PC-3 (cell line): Measurements from ENCODE around the gene PLIN5. TPM values are rescaled to one million over a fixed set of nuclear protein-coding genes. Genes with fewer than 3 reads are reported as not detected.

Experiments
- ATAC-seq: fragments of 200-7000 bp; cut with Tn5 transposase; 2 replicates; pipeline ENCODE4 v1.9.1; 2020; ENCODE audit warnings: mild to moderate bottlenecking, moderate library complexity
- BruUV-seq: library from RNA; stranded (reverse); fragments of 400-500 nt; replicated peaks from 2 replicates; lab custom pipeline; 2021; lab: Mats Ljungman, UMichigan
- CTCF ChIA-PET: fragments of 300-600 bp; sonication (Branson Sonifier 250); formaldehyde crosslinking; loops from one replicate; lab custom pipeline; 2022; ENCODE audit warnings: antibody characterized with exemption; lab: Charles Lee
- POLR2A ChIA-PET: fragments of 300-600 bp; sonication (Branson Sonifier 250); formaldehyde crosslinking; loops from one replicate; lab custom pipeline; 2022; ENCODE audit warnings: antibody characterized with exemption; ENCODE audit not compliant: unreplicated experiment; lab: Charles Lee
- DNase-seq: peaks from one replicate; pipeline ENCODE4 v3.0.0-alpha.2; 2015
- H2AFZ ChIP-seq: fragments of 300-600 bp; sonication (generic); 2 replicates; pipeline ENCODE4 v1.6.0; 2016; ENCODE audit warnings: antibody characterized with exemption, low read length
- H3F3A ChIP-seq: fragments of 300-600 bp; sonication (generic); one replicate; pipeline ENCODE4 v1.6.0; 2017; ENCODE audit warnings: antibody characterized with exemption, low read length, control low read depth, mild to moderate bottlenecking; ENCODE audit not compliant: unreplicated experiment
- H3K27ac ChIP-seq: fragments of 300-600 bp; sonication (generic); 2 replicates; pipeline ENCODE4 v1.5.1; 2016; ENCODE audit warnings: mild to moderate bottlenecking, low read length
- H3K27me3 ChIP-seq: fragments of 300-600 bp; sonication (generic); 2 replicates; pipeline ENCODE4 v1.6.1; 2016; ENCODE audit warnings: low read length, mixed read lengths
- H3K36me3 ChIP-seq: fragments of 300-600 bp; sonication (generic); 2 replicates; pipeline ENCODE4 v1.6.1; 2016; ENCODE audit warnings: low read depth, mixed run types, low read length, mixed read lengths
- H3K4me1 ChIP-seq: fragments of 300-600 bp; sonication (generic); 2 replicates; pipeline ENCODE4 v1.5.1; 2016; ENCODE audit warnings: low read length; ENCODE audit not compliant: insufficient read depth
- H3K4me2 ChIP-seq: fragments of 300-600 bp; sonication (generic); 2 replicates; pipeline ENCODE4 v1.6.0; 2016; ENCODE audit warnings: low read length
- H3K4me3 ChIP-seq: fragments of 300-600 bp; sonication (generic); 2 replicates; pipeline ENCODE4 v1.5.1; 2016; ENCODE audit warnings: mild to moderate bottlenecking, low read length, mixed read lengths
- H3K79me2 ChIP-seq: fragments of 300-600 bp; sonication (generic); 2 replicates; pipeline ENCODE4 v1.6.1; 2017; ENCODE audit warnings: low read length, mixed read lengths
- H3K9ac ChIP-seq: fragments of 300-600 bp; sonication (generic); 2 replicates; pipeline ENCODE4 v1.6.0; 2016; ENCODE audit warnings: mild to moderate bottlenecking, low read length
- H3K9me2 ChIP-seq: fragments of 300-600 bp; sonication (generic); replicated peaks from 2 replicates; pipeline ENCODE4 v1.6.1; 2016; ENCODE audit warnings: mixed run types, low read length, mixed read lengths
- H3K9me3 ChIP-seq: fragments of 300-600 bp; sonication (generic); 2 replicates; pipeline ENCODE4 v1.6.1; 2016; ENCODE audit warnings: low read length, mixed read lengths
- H4K20me1 ChIP-seq: fragments of 300-600 bp; sonication (generic); 2 replicates; pipeline ENCODE4 v1.6.1; 2016; ENCODE audit warnings: low read length, mixed read lengths
- EZH2 ChIP-seq: fragments of 300-600 bp; sonication (generic); IDR thresholded peaks from one replicate; pipeline ENCODE4 v1.6.1; 2017; ENCODE audit warnings: antibody characterized with exemption, mild to moderate bottlenecking, low read length; ENCODE audit not compliant: unreplicated experiment
- EZH2phosphoT487 ChIP-seq: fragments of 300-600 bp; sonication (generic); IDR thresholded peaks from 2 replicates; pipeline ENCODE4 v1.6.1; 2018; ENCODE audit warnings: mild to moderate bottlenecking, antibody characterized with exemption, low read length, borderline replicate concordance
- intact Hi-C: fragments of 100-400 bp; cut with micrococcal nuclease; formaldehyde crosslinking; loops from 2 replicates; pipeline ENCODE4 v1.9.0; 2023
- total RNA-seq: library from RNA; depleted of rRNA; stranded (reverse); fragments of >200 nt; gene quantifications from 2 replicates; pipeline ENCODE4 v1.2.3, GENCODE V29; 2014
- TF ChIP-seq, protein P1 (sequence below): fragments of 300-600 bp; sonication (generic); conservative IDR thresholded peaks from 2 replicates; pipeline ENCODE4 v1.5.1; 2017; ENCODE audit warnings: antibody characterized with exemption, low read depth, mild to moderate bottlenecking, low read length

The PLIN5 gene
- total RNA-seq, 1 experiment from 2014 or later: 1.2 TPM

DNA sequence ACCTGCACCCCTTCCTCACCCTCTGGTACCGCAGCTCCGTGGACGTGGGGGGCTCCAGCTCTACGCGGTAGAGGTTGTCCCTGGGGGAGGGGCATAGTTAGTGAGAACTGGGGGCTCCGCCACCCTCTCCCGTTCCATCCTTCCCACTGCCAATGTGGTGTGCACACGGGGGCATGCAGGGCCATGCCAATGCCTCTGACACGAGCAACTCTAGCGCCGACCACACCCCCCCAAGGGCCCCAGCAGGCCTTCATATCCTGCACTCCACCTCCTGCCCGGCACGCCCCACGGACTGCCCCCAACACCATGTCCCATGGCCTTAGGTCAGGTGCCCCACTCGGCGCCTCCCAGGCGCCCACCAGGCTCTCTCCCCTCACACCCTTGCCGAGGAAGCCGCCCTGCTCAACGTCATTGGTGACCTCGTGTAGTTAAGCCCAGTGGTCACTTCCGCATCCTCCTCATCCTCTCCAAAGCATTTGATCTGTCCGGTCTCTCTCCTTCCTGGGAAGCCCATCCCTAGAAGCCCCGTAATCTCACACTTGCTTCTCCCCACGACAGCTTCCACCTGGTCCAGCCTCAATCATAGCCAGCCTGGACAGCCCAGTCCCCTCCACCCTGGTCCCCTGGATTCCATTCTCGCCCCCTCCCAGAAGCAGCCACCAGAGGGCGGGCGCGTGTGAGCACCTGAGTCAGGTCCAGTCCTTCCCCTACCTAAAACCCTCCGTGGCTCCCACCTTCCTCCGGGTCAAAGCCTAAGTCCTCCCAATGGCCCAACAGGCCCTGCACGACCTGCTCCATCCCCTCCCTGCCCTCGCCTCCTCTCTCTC, 22.3 kb upstream of the PLIN5 start:
- ATAC-seq (peak; percentile 25), DNase-seq (peak; percentile 59)
- no peaks in the 10 kb centered on the region for H3K9me2 ChIP-seq
- H3K79me2 ChIP-seq: no peaks in the 10 kb centered on the region
- H4K20me1 ChIP-seq: no peaks in the 10 kb centered on the region
- POLR2A ChIA-PET: no interaction called here
- no peak overlapping the region for H3K9ac ChIP-seq
- 0 out of 2 replicates have a peak, but pooled peaks cover 5% of the 10 kb centered on the region for H3K4me1 ChIP-seq
- H3K4me3 ChIP-seq: no peak overlapping the region
- CTCF ChIA-PET: no interaction called here
- H3K4me2 ChIP-seq: no peak overlapping the region
- no peaks in the 10 kb centered on the region for H3F3A ChIP-seq
- no peak for TF ChIP-seq EZH2
- TF ChIP-seq, protein P1, sequence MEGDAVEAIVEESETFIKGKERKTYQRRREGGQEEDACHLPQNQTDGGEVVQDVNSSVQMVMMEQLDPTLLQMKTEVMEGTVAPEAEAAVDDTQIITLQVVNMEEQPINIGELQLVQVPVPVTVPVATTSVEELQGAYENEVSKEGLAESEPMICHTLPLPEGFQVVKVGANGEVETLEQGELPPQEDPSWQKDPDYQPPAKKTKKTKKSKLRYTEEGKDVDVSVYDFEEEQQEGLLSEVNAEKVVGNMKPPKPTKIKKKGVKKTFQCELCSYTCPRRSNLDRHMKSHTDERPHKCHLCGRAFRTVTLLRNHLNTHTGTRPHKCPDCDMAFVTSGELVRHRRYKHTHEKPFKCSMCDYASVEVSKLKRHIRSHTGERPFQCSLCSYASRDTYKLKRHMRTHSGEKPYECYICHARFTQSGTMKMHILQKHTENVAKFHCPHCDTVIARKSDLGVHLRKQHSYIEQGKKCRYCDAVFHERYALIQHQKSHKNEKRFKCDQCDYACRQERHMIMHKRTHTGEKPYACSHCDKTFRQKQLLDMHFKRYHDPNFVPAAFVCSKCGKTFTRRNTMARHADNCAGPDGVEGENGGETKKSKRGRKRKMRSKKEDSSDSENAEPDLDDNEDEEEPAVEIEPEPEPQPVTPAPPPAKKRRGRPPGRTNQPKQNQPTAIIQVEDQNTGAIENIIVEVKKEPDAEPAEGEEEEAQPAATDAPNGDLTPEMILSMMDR: peak; percentile 66
- TF ChIP-seq EZH2phosphoT487: no peak
- no peak overlapping the region for H2AFZ ChIP-seq
- no peaks in the 10 kb centered on the region for H3K36me3 ChIP-seq
- no peaks in the 10 kb centered on the region for H3K9me3 ChIP-seq
- intact Hi-C loops: no loop called here
- no peaks in the 10 kb centered on the region for H3K27me3 ChIP-seq
- BruUV-seq: no TSS peak
- H3K27ac ChIP-seq: no peak overlapping the region

DNA sequence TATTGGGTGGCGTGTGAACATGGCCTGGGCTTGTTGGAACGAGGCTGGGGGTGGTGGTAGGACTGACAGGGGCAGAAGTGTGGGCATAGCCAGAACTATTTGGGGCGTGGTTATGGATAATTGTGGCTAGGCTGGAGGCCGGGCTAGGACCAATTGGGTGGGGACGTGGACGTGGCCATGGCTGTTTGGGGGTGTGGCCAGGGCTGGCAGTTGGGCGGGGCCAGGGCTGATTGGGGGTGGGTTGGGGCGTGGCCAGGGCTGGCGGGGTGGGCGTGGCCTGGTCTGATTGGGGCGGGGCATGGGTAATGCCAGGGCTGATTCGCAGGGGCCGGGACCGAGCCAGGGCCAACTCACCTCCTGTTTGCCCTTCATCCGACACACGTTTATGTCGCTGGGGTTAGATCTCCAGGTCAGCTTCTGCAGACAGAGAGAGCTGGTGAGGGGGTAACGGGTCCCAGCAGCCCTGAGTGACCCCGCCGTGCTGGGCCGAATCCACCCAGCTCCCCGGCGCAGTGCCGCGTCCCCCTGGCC, 21.6 kb upstream of the PLIN5 start:
- no peaks in the 10 kb centered on the region for H3K9me2 ChIP-seq
- H3K9me3 ChIP-seq: no peaks in the 10 kb centered on the region
- no peaks in the 10 kb centered on the region for H4K20me1 ChIP-seq
- H3K79me2 ChIP-seq: no peaks in the 10 kb centered on the region
- no peaks in the 10 kb centered on the region for H3F3A ChIP-seq
- peak overlapping the region; percentile 67; the same call in 1 of the 2 replicates for H2AFZ ChIP-seq
- peak; percentile 84 for DNase-seq
- no peak overlapping the region for H3K27ac ChIP-seq
- peak; percentile 78 for ATAC-seq
- H3K4me3 ChIP-seq: peak overlapping the region; percentile 32; the same call in 1 of the 2 replicates
- H3K36me3 ChIP-seq: no peaks in the 10 kb centered on the region
- POLR2A ChIA-PET: no interaction called here
- H3K4me2 ChIP-seq: peak overlapping the region; percentile 58; the same call in 1 of the 2 replicates
- TF ChIP-seq, protein P1: no peak
- TF ChIP-seq EZH2 (no peak), EZH2phosphoT487 (no peak)
- BruUV-seq: no TSS peak
- 0 out of 2 replicates have a peak, but pooled peaks cover 5% of the 10 kb centered on the region for H3K4me1 ChIP-seq
- no peak overlapping the region for H3K9ac ChIP-seq
- intact Hi-C loops: no loop called here
- no peaks in the 10 kb centered on the region for H3K27me3 ChIP-seq
- CTCF ChIA-PET: no interaction called here
